ENCODE results near the gene ARFRP1.
"Not testable (repeated sequence)": the region's sequence is repeated elsewhere in the genome, so short reads cannot be mapped to it uniquely, and the experiment has no call there.

Gene ARFRP1

DNA sequence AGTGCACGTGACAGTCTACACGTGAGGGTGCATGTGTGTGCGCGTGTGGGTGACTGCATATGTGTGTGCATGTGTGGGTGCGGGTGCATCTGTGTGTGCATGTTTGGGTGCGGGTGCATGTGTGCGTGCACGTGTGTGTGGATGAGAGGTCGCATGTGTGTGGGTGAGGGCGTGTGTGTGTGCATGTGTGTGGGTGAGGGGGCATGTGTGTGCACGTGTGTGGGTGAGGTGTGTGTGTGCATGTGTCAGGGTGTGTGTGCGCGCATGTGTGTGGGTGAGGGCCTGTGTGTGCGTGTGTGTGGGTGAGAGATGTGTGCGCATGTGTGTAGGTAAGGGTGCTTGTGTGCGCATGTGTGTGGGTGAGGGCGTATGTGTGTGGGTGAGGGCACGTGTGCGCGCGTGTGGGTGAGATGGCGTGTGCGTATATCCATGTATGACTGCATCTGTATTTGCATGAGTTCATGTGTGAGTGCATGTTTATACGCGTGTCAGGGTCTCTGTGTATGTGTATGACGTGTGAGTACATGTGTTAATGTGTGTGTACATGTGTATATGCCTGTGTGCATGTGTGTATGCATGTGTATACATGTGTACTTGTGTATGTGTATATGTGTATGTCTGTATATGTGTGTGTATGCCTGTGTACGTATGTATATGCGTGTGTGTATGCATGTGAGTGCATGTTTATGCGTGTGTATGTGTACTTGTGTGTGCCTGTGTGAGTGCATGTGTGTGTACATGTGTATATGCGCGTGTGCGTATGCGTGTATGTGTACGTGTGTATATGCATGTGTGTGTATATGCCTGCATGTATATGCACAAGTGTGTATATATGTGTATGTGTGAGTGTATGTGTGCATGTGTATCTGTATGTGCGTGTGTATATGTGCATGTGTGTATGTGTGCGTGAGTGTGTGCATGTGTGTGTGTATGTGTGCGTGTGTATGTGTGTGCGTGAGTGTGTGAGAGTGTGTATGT is 24.6 kb upstream of the ARFRP1 start:
- no peak for DNase-seq

DNA sequence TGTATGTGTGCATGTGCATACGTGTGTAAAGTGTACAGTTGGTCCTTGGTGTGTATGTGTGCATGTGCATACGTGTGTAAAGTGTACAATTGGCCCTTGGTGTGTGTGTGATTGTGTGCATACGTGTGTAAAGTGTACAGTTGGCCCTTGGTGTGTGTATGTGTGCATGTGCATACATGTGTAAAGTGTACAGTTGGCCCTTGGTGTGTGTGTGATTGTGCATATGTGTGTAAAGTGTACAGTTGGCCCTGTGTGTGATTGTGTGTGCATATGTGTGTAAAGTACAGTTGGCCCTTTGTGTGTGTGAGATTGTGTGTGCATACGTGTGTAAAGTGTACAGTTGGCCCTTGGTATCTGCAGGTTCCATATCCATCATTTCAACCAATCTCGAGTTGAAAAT is 23.6 kb upstream of the ARFRP1 start:
- DNase-seq: no peak

DNA sequence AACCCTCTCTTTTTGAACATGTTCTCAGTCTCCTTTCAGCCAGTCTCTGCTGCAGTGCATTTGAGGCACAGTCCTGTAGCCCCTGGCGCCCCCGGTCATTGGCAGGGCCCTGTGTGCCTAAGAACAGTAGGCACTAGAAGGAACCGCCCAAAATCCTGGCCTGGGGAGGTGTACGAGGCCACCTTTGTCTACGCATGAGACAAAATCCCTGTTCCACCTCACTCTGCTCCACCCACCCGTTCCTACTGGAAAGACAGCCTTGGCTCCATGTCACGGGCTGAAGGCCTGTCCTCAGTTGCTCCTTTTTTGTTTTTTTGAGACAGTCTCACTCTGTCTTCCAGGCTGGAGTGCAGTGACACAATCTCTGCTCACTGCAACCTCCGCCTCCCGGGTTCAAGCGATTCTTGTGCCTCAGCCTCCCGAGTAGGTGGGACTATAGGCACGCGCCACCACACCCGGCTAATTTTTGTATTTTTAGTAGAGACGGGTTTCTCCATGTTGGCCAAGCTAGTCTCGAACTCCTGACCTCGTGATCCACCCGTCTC is 22.5 kb upstream of the ARFRP1 start:
- DNase-seq: not testable (repeated sequence)

GRCh38 chr20:63722967-63723622 is 15.3 kb upstream of the ARFRP1 start:
- not testable (repeated sequence) for DNase-seq

GRCh38 chr20:63718996-63719395 is 11.2 kb upstream of the ARFRP1 start:
- no peak for DNase-seq

DNA sequence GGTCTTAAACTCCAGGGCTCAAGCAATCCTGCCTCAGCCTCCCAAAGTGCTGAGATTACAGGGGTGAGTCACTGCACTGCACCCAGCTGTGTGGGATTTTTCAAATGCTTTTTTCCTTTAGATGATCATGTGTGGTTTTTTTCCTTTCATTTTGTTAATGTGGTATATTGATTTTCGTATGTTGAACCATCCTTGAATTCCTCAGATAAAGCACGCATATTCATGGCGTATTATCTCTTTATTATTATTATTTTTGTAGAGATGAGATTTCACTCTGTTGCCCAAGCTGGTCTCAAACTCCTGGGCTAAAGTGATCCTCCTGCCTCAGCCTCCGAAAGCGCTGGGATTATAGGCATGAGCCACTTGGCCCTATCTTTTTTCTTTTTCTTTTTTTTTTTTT is 7.1 kb upstream of the ARFRP1 start:
- DNase-seq: no peak

- DNase-seq: no peak
Measured at GRCh38 chr20:63712191-63712590, 4.4 kb upstream of the ARFRP1 start.

- no peak for DNase-seq
Measured at GRCh38 chr20:63711085-63711645, 3.4 kb upstream of the ARFRP1 start.

DNA sequence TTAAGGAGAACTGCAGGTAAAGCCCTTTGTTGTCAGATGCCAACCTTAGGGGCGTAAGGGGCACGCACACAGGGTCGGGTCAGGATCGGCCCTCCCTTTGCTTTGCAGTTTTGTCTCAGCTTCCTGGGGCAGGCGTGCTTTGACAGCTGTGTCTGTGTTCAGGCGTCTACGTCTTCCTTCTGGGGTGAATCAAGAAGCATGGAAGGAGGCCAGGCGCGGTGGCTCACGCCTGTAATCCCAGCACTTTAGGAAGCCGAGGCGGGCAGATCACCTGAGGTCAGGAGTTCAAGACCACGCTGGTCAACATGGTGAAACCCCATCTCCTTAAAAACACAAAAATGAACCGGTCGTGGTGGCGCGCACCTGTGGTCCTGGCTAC is 1.4 kb upstream of the ARFRP1 start:
- no peak for DNase-seq

- DNase-seq: no peak
Measured at GRCh38 chr20:63708301-63709148, 749 bp upstream of the ARFRP1 start.

DNA sequence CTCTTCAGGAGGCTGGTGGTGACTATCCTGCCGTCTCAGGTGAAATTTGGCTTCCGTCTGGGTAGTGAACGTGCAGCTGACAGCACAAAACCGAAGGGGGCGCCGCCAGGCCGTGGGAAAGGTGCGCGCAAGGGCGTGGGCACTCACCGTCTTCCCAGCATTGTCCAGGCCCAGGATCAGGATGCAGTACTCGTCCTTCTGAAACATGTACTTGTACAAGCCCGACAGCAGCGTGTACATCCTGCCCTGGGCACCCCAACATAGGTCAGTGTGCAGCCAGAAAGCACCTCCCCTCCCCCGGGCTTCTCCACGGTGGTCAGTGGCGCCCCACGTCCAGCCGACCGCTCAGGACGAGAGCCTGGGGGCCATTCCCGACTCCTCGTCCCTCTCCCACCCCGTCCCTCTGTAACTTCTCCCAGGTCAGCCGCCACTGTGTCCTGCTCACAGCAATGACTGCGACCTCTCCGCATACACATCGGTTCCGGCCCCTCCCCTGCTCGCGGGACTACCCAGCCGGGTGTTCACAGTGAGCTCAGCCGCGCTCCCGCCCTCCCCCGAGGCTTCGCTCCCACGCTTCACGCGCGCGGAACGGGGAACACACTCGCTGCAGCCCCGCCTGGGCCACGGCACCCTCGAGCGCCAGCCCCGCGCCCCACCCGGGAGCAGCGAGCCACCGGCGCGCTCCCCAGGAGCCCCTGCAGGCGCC is 771 bp downstream of the ARFRP1 start:
- DNase-seq: no peak

GRCh38 chr20:63706027-63706695 is 1.6 kb downstream of the ARFRP1 start:
- DNase-seq: no peak

DNA sequence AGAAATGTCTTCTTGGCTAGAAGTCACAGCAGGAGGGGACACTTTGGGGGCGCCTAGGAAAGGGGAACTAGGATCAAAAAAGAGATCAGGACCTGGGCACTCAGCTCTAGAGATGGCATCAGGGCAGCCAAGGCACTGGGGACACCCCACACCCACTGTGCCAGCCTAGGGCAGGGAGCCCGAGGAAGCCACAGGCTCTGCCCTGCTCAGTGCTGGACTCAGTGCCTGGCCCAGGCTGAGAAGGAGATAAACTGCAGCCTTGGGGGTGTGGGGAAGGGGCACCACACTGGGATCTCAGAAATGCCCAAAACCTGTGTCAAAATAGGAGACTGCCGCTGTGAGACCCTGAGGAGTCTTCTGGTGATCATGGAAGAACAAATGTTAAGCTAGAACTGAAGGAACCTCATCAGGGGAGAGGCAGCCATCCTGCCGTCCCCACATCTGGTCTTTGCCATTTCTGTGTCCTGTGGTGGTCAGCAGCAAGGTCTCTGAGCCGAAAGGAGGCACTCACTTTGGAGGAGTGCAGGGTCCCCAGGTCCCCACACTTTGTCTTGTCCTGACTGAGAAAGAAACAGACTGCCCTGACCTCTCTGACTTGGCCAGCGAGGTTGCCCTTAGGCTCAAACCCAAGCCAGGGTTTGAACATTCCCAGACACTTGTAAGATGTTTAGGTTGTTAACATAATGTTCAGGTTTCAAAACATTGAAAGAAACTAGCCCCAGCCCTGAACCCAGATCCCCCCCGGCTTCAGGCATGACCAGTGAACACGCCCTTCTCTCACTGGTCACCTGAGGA is 2.3 kb downstream of the ARFRP1 start:
- no peak for DNase-seq

- no peak for DNase-seq
Measured at GRCh38 chr20:63704749-63705117, 3.0 kb downstream of the ARFRP1 start.

- DNase-seq: no peak
Measured at GRCh38 chr20:63703976-63704748, 3.6 kb downstream of the ARFRP1 start.

DNA sequence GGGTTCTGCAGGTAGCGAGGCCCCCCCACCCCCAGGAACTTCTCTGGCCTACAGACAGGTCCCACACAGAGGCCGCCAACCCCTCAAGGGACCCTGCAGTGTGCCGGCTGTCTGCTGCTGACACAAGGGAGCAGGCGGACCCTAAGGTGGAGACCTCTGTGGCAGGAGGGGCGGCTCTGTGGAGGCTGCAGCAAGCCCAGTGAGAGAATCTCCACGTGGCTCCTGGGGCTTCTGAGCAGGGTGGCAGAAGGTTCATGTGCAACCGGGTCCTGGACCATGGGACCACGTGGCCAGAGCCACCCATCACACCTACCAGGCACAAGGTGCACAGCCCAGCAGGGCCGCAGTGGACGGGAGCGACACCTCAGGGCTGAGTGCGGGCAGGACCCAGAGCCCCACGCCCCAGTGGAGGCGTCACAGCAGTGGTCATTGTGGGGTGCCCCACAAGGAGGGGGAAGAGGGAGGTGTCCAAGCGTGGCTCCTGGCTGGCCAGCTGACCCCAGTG is 4.3 kb downstream of the ARFRP1 start:
- no peak for DNase-seq

GRCh38 chr20:63702751-63703470 is 4.9 kb downstream of the ARFRP1 start:
- no peak for DNase-seq

DNA sequence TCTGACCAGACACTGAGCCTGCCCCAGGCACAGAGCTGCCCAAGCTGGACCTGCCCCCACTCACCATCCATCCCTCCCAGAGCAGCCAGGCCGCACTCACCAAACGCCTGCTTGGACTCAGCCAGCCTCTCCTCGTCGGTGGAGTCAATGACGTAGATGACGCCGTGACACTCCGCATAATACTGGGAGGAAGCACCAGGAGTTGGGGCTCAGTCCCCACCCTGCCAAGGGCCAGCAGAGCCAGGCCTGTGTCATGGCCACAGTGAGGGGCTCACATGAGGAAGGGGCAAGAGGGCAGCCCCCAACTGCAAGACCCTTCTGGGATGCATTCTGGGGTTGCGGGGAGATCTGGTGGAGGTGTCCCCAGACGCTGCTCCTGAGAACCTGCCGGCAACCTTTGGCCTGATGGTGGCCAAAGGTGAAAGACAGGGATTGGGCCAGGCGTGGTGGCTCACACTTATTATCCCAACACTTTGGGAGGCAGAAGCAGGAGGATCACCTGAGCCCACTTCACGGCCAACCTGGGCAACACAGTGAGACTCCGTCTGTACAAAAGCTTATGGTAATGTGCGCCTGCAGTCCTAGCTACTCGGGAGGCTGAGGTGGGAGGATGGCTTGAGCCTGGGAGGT is 5.6 kb downstream of the ARFRP1 start:
- DNase-seq: no peak
